Neutrophil (primary cell): ENCODE results near the gene FAM180B.

Experiments
- H3K27ac ChIP-seq: fragments of 200-600 bp; sonication (generic); 2 replicates; pipeline ENCODE4 v1.5.1; 2016; ENCODE audit warnings: mild to moderate bottlenecking, moderate library complexity
- H3K27me3 ChIP-seq: fragments of 200-600 bp; sonication (generic); 2 replicates; pipeline ENCODE4 v1.6.0; 2016; ENCODE audit warnings: mild to moderate bottlenecking
- H3K36me3 ChIP-seq: fragments of 200-600 bp; sonication (generic); 2 replicates; pipeline ENCODE4 v1.5.1; 2017
- H3K4me1 ChIP-seq, 2 experiments: fragments of 200-600 bp in 1 of 2; sonication (generic) in 1 of 2; 1 replicate in 1 of 2; 2 replicates in 1 of 2; pipeline versions ENCODE4 v1.5.1 to v1.6.1; 2013 to 2016; ENCODE audit warnings: low read depth in 1 of 2, low read length in 1 of 2, mild to moderate bottlenecking in 1 of 2, moderate library complexity in 1 of 2; ENCODE audit not compliant: control insufficient read depth in 1 of 2, insufficient read depth in 1 of 2
- H3K4me3 ChIP-seq, 2 experiments: fragments of 200-600 bp in 1 of 2; sonication (generic) in 1 of 2; 1 replicate in 1 of 2; 2 replicates in 1 of 2; pipeline ENCODE4 v1.5.1; 2013 to 2016; ENCODE audit warnings: low read depth in 1 of 2, low read length in 1 of 2, mild to moderate bottlenecking in 1 of 2, moderate library complexity in 1 of 2
- H3K9me3 ChIP-seq: fragments of 200-600 bp; sonication (generic); 2 replicates; pipeline ENCODE4 v1.5.1; 2016
- TF ChIP-seq, protein P1 (sequence below): fragments of 200-600 bp; sonication (generic); IDR thresholded peaks from 2 replicates; pipeline ENCODE4 v1.5.1; 2016; ENCODE audit warnings: antibody characterized with exemption

Gene FAM180B

DNA sequence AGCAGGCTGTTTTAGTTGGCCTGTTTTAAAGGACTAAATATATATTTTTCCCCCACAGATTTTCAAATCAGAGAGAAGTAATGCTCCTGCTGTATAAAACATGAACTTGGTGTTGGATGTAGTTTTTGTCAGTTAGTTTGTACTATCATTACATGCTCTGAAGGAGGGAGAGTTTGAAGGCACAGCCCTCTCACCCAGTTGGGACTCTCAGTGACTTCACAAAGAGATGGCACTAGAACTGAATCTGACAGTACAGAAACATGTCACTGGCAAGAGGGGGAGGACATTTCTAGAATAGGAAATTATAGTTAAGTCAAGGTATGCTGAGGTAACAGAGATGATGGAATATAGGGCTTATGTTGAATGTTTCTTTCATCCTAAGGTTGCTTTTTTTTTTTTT lies 28.8 kb downstream of the FAM180B start:
- H3K4me3 ChIP-seq, result no peak overlapping the region
- no peak overlapping the region for H3K27ac ChIP-seq
- no peaks in the 10 kb centered on the region for H3K9me3 ChIP-seq
- TF ChIP-seq, protein P1, sequence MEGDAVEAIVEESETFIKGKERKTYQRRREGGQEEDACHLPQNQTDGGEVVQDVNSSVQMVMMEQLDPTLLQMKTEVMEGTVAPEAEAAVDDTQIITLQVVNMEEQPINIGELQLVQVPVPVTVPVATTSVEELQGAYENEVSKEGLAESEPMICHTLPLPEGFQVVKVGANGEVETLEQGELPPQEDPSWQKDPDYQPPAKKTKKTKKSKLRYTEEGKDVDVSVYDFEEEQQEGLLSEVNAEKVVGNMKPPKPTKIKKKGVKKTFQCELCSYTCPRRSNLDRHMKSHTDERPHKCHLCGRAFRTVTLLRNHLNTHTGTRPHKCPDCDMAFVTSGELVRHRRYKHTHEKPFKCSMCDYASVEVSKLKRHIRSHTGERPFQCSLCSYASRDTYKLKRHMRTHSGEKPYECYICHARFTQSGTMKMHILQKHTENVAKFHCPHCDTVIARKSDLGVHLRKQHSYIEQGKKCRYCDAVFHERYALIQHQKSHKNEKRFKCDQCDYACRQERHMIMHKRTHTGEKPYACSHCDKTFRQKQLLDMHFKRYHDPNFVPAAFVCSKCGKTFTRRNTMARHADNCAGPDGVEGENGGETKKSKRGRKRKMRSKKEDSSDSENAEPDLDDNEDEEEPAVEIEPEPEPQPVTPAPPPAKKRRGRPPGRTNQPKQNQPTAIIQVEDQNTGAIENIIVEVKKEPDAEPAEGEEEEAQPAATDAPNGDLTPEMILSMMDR, result no peak
- no peaks in the 10 kb centered on the region for H3K4me1 ChIP-seq
- peaks cover 39% of the 10 kb centered on the region for H3K36me3 ChIP-seq
- no peaks in the 10 kb centered on the region for H3K27me3 ChIP-seq

DNA sequence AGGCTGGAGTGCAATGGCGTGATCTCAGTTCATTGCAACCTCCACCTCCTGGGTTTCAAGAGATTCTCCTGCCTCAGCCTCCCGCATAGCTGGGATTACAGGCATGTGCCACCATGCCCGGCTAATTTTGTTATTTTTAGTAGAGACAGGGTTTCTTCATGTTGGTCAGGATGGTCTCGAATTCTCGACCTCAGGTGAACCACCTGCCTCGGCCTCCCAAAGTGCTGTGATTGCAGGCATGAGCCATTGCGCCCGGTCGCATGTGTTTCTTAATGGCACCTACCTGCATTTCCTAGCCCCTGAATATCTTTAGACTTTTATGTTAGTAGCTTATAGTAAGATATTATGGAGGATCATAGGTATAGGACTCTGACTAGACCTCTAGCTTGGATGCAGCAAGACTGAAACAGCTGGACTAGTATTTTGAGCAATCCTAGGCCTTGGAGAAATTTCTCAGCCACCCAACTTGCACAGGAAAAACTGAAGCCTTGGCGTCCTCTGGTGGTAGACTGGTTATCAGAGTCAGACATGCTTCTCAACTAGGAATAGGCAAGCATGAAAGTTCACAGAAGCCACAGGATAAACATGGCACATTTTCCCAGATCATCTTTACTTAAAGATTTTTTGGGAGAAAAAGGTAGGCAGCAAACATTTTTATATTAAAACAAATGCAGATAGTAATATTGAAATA lies 30.4 kb downstream of the FAM180B start:
- Histone ChIP-seq H3K27ac (no peak overlapping the region), H3K36me3 (peaks cover 43% of the 10 kb centered on the region)
- TF ChIP-seq, protein P1, result no peak

DNA sequence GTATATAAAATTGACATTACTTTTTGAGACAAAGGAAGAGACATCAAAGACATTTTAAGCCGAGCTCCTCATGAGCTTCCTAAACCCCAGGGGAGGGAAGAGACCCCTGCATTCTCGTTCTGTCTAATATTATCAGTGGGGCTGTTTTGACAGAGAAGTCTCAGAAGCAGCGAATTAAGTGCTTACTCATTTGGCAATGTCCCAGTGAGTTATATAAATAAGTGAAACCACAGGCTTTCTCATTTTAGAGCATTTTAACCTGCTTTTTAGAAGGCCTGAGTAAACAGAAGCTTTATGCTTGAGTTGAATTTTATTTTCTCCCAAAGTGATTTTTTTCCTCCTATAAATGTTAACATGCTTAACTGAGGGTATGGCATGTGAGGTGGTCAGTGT lies 30.9 kb downstream of the FAM180B start:
- H3K4me3 ChIP-seq, result no peak overlapping the region
- H3K36me3 ChIP-seq, result peaks cover 48% of the 10 kb centered on the region
- no peaks in the 10 kb centered on the region for H3K9me3 ChIP-seq
- H3K27ac ChIP-seq, result no peak overlapping the region
- no peaks in the 10 kb centered on the region for H3K4me1 ChIP-seq
- TF ChIP-seq, protein P1, result no peak
- no peaks in the 10 kb centered on the region for H3K27me3 ChIP-seq

More for the DNA sequence above, 30.4 kb downstream of the FAM180B start:
- no peak overlapping the region for H3K4me3 ChIP-seq
- H3K9me3 ChIP-seq, result no peaks in the 10 kb centered on the region
- H3K27me3 ChIP-seq, result no peaks in the 10 kb centered on the region
- no peaks in the 10 kb centered on the region for H3K4me1 ChIP-seq

DNA sequence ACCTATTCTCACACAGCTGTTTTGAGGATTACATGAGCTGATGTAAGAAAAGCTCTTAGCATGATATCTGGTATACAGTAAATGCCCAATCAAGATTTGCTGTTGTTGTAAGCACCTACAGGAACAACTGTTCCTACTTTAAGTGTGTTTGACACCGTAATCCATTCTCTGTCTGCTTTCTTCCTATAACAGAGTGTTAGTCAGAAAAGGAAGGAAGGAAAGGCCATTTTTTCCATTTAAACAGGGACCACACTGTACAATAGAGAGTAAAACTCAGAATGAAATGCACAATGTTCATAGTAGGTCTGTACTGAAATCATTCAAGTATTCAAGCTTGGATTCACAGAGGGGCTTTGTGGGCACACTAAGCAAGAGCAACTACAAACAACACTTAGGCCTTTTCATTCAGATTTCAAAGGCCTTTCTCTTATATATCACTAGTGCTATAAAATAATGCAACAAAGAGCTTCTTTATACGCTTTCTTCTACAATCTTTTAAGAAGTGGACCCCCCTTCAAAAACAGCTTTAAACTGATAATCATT lies 34.4 kb downstream of the FAM180B start:
- Histone ChIP-seq H3K4me1 (no peaks in the 10 kb centered on the region), H3K9me3 (no peaks in the 10 kb centered on the region), H3K36me3 (peaks cover 79% of the 10 kb centered on the region), H3K4me3 (no peak overlapping the region), H3K27ac (no peak overlapping the region), H3K27me3 (no peaks in the 10 kb centered on the region)
- TF ChIP-seq, protein P1, result no peak

DNA sequence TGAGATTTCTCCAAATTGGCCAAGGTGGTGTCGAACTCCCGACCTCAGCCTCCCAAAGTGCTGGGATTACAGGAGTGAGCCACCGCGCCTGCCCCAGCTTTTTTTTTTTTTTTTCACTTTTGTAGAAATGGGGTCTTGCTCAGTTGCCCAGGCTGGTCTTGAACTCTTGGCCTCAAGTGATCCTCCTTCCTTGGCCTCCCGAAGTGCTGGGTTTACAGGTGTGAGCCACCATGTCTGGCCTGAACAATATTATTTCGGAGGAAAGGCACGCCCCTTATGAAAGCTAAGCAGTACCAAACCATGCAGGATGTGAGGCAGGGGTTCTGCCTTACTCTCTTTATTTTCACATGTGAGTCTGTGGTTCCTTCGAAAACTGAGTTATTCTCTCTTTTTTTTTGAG lies 39.8 kb downstream of the FAM180B start:
- H3K9me3 ChIP-seq, result no peaks in the 10 kb centered on the region
- no peaks in the 10 kb centered on the region for H3K27me3 ChIP-seq
- H3K4me1 ChIP-seq, result no peaks in the 10 kb centered on the region
- no peak overlapping the region for H3K27ac ChIP-seq
- TF ChIP-seq, protein P1, result no peak
- no peak overlapping the region for H3K4me3 ChIP-seq
- peaks cover 91% of the 10 kb centered on the region for H3K36me3 ChIP-seq
